Measurements from ENCODE around the gene ZMAT3. TPM values are rescaled to one million over a fixed set of nuclear protein-coding genes. Genes with fewer than 3 reads are reported as not detected.

The ZMAT3 gene
- total and polyA plus RNA-seq, 3 experiments from 2014 or later = 10.7 to 16.3 (median 14.7) TPM

GRCh38 chr3:179098388-179099077, 26.9 kb upstream of the ZMAT3 start:
- ChIA-PET POLR2A (no interaction called here), CTCF (interaction anchor here (0.7 kb wide), 1 partner anchor 83 kb away, joined by 3 read pairs; no protein-coding TSS in a partner anchor)
- H3K4me1 Mint-ChIP-seq = no peaks in the 10 kb centered on the region
- H3K27ac ChIP-seq (ENCODE audit: low read depth, low read length) = no peak overlapping the region
- H3K4me1 ChIP-seq (ENCODE audit: insufficient read depth, low read length) = no peaks in the 10 kb centered on the region
- H3K27me3 Mint-ChIP-seq = peaks cover 0 to 23% of the 10 kb centered on the region in 2 donors
- no peak for DNase-seq
- H3K4me3 Mint-ChIP-seq = no peak overlapping the region
- H3K36me3 ChIP-seq (ENCODE audit: insufficient read depth, low read length) = no peaks in the 10 kb centered on the region
- no peaks in the 10 kb centered on the region for H3K36me3 Mint-ChIP-seq
- no peak overlapping the region for H3K4me3 ChIP-seq (ENCODE audit: low read length)
- no peaks in the 10 kb centered on the region for H3K27me3 ChIP-seq (ENCODE audit: insufficient read depth, low read length, poor library complexity, severe bottlenecking)
- H3K9me3 Mint-ChIP-seq = no peaks in the 10 kb centered on the region
- H3K9me3 ChIP-seq (ENCODE audit: low read length) = no peaks in the 10 kb centered on the region
- no peak overlapping the region for H3K27ac Mint-ChIP-seq

DNA sequence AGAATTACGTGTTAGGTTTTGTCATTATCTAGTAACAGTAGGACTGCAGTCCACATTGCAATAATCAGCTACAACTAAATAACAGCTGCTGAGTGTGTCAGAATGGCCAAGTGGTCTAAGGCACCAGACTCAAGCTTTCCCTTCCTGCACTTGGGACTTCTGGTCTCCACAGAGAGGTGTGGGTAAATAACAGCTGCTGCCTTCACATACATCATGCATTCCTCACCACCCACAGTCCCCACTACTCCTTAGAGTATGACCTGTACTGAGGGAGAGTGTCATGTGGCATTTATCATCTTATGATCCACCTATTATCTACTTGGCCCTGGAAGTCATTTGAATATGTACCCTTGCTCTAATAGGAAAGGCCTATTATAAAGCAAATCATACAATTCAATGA, 22.2 kb upstream of the ZMAT3 start:
- DNase-seq = no peak
- Mint-ChIP-seq H3K27ac (no peak overlapping the region), H3K4me1 (peaks cover 5 to 16% (median 14%) of the 10 kb centered on the region in 3 donors), H3K36me3 (peaks cover 0 to 2% (median 0%) of the 10 kb centered on the region in 3 donors), H3K4me3 (no peak overlapping the region), H3K9me3 (no peaks in the 10 kb centered on the region), H3K27me3 (peaks cover 0 to 15% of the 10 kb centered on the region in 2 donors)
- Histone ChIP-seq H3K4me1 (ENCODE audit: insufficient read depth, low read length) (no peaks in the 10 kb centered on the region), H3K4me3 (ENCODE audit: low read length) (no peak overlapping the region), H3K36me3 (ENCODE audit: insufficient read depth, low read length) (no peaks in the 10 kb centered on the region), H3K27ac (ENCODE audit: low read depth, low read length) (no peak overlapping the region), H3K27me3 (ENCODE audit: insufficient read depth, low read length, poor library complexity, severe bottlenecking) (no peaks in the 10 kb centered on the region), H3K9me3 (ENCODE audit: low read length) (no peaks in the 10 kb centered on the region)
- CTCF ChIA-PET = interaction anchor here (1.7 kb wide), 1 partner anchor 22 kb away, joined by 3 read pairs; the partner anchor contains the start of gene ZMAT3
- POLR2A ChIA-PET = no interaction called here

DNA sequence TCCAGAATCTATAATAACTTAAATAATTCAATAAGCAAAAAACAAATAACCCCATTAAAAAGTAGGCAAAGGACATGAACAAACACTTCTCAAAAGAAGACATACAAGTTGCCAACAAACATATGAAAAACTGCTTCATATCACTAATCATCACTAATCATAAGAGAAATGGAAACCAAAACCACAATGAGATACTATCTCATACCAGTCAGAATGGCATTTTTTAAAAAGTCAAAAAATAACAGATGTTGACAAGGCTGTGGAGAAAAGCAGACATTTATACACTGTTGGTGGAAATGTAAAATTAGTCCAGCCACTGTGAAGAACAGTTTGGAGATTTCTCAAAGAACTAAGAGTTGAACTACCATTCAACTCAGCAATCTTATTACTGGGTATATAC, 19.5 kb upstream of the ZMAT3 start:
- Mint-ChIP-seq H3K36me3 (peaks cover 0 to 2% (median 0%) of the 10 kb centered on the region in 3 donors), H3K27ac (no peak overlapping the region), H3K9me3 (no peaks in the 10 kb centered on the region), H3K27me3 (no peaks in the 10 kb centered on the region), H3K4me3 (no peak overlapping the region), H3K4me1 (peaks cover 5 to 20% (median 14%) of the 10 kb centered on the region in 3 donors)
- no peaks in the 10 kb centered on the region for H3K36me3 ChIP-seq (ENCODE audit: insufficient read depth, low read length)
- H3K27ac ChIP-seq (ENCODE audit: low read depth, low read length) = no peak overlapping the region
- H3K4me1 ChIP-seq (ENCODE audit: insufficient read depth, low read length) = no peaks in the 10 kb centered on the region
- no peak overlapping the region for H3K4me3 ChIP-seq (ENCODE audit: low read length)
- no peak for DNase-seq
- H3K27me3 ChIP-seq (ENCODE audit: insufficient read depth, low read length, poor library complexity, severe bottlenecking) = no peaks in the 10 kb centered on the region
- ChIA-PET POLR2A (no interaction called here), CTCF (no interaction called here)
- no peaks in the 10 kb centered on the region for H3K9me3 ChIP-seq (ENCODE audit: low read length)

DNA sequence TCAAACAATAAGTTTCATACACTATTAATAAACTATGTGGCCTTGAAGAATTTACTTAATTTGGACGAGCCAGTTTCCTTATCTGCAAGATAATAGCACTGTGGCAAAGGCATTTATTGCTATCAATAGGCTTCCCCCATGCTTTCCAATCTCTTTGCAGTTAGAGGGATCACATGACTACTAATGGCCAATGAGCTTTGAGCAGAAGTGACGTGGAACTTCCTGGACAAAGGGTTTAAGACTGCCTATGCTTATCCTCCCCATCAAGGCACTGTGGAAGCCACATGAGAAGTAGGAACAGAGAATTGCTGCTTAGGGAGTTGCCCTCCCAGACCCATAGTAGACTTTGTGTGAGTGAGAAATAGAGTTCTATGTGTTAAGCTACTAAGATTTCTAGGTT, 16.7 kb upstream of the ZMAT3 start:
- ChIA-PET POLR2A (interaction anchor here (0.7 kb wide), 1 partner anchor 59 kb away, joined by 3 read pairs; no protein-coding TSS in a partner anchor), CTCF (no interaction called here)
- Histone ChIP-seq H3K36me3 (ENCODE audit: insufficient read depth, low read length) (no peaks in the 10 kb centered on the region), H3K27ac (ENCODE audit: low read depth, low read length) (no peak overlapping the region), H3K4me3 (ENCODE audit: low read length) (no peak overlapping the region), H3K27me3 (ENCODE audit: insufficient read depth, low read length, poor library complexity, severe bottlenecking) (no peaks in the 10 kb centered on the region), H3K9me3 (ENCODE audit: low read length) (no peaks in the 10 kb centered on the region), H3K4me1 (ENCODE audit: insufficient read depth, low read length) (peaks cover 5% of the 10 kb centered on the region)
- Mint-ChIP-seq H3K27ac (no peak overlapping the region), H3K36me3 (peaks cover 0 to 2% (median 0%) of the 10 kb centered on the region in 3 donors), H3K4me1 (peaks cover 11 to 30% (median 25%) of the 10 kb centered on the region in 3 donors), H3K27me3 (no peaks in the 10 kb centered on the region), H3K9me3 (no peaks in the 10 kb centered on the region), H3K4me3 (no peak overlapping the region)
- DNase-seq = no peak

DNA sequence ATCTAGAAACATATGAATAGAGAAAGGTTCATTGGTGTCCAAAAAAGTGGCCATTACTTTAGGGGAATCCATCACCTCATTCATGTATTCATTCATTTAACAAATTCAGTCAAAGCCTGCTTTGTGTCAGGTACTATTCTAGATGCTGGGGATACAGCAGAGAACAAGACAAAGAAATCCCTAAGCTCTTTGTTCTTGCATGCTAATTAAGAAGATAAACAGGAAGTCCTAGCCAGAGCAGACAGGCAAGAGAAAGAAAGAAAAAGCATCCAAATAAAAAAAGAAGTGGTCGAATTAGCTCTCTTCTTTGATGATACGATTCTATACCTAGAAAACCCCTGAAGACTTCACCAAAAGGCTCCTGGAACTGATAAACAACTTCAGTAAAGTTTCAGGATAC, 12.4 kb upstream of the ZMAT3 start:
- no peaks in the 10 kb centered on the region for H3K36me3 Mint-ChIP-seq
- Histone ChIP-seq H3K4me1 (ENCODE audit: insufficient read depth, low read length) (peaks cover 5% of the 10 kb centered on the region), H3K36me3 (ENCODE audit: insufficient read depth, low read length) (no peaks in the 10 kb centered on the region), H3K27ac (ENCODE audit: low read depth, low read length) (no peak overlapping the region), H3K27me3 (ENCODE audit: insufficient read depth, low read length, poor library complexity, severe bottlenecking) (no peaks in the 10 kb centered on the region), H3K4me3 (ENCODE audit: low read length) (no peak overlapping the region), H3K9me3 (ENCODE audit: low read length) (no peaks in the 10 kb centered on the region)
- peak overlapping the region in 5 of 7 donors; percentile 4 to 69 (median 21) for H3K4me3 Mint-ChIP-seq
- no peak for DNase-seq
- ChIA-PET CTCF (interaction anchor here (1.2 to 2.6 kb wide), 2 partner anchors 12 to 68 kb away, joined by 3 to 7 read pairs; partner anchors contain the start of gene ZMAT3), POLR2A (no interaction called here)
- peaks cover 0 to 6% of the 10 kb centered on the region in 2 donors for H3K27me3 Mint-ChIP-seq
- no peaks in the 10 kb centered on the region for H3K9me3 Mint-ChIP-seq
- H3K4me1 Mint-ChIP-seq = peaks cover 7 to 14% (median 10%) of the 10 kb centered on the region in 3 donors
- H3K27ac Mint-ChIP-seq = peak overlapping the region in 6 of 8 donors; percentile 4 to 69 (median 42)

- ChIA-PET CTCF (interaction anchor here (0.9 to 2.6 kb wide), 3 partner anchors 8 to 67 kb away, joined by 4 to 7 read pairs (median 4); partner anchors contain the start of gene ZMAT3), POLR2A (no interaction called here)
- Mint-ChIP-seq H3K27ac (no peak overlapping the region), H3K36me3 (no peaks in the 10 kb centered on the region), H3K4me3 (no peak overlapping the region), H3K27me3 (peaks cover 0 to 6% of the 10 kb centered on the region in 2 donors), H3K4me1 (peaks cover 7 to 10% (median 10%) of the 10 kb centered on the region in 3 donors), H3K9me3 (no peaks in the 10 kb centered on the region)
- no peak overlapping the region for H3K27ac ChIP-seq (ENCODE audit: low read depth, low read length)
- H3K27me3 ChIP-seq (ENCODE audit: insufficient read depth, low read length, poor library complexity, severe bottlenecking) = no peaks in the 10 kb centered on the region
- no peaks in the 10 kb centered on the region for H3K9me3 ChIP-seq (ENCODE audit: low read length)
- H3K4me1 ChIP-seq (ENCODE audit: insufficient read depth, low read length) = peaks cover 5% of the 10 kb centered on the region
- no peak for DNase-seq
- no peaks in the 10 kb centered on the region for H3K36me3 ChIP-seq (ENCODE audit: insufficient read depth, low read length)
- no peak overlapping the region for H3K4me3 ChIP-seq (ENCODE audit: low read length)
Measured at GRCh38 chr3:179082416-179082815, 10.8 kb upstream of the ZMAT3 start.

GRCh38 chr3:179081885-179082284, 10.3 kb upstream of the ZMAT3 start:
- peaks cover 5% of the 10 kb centered on the region for H3K4me1 ChIP-seq (ENCODE audit: insufficient read depth, low read length)
- no peaks in the 10 kb centered on the region for H3K36me3 ChIP-seq (ENCODE audit: insufficient read depth, low read length)
- no peak overlapping the region for H3K4me3 ChIP-seq (ENCODE audit: low read length)
- Mint-ChIP-seq H3K27me3 (peaks cover 0 to 6% of the 10 kb centered on the region in 2 donors), H3K27ac (no peak overlapping the region), H3K4me1 (peaks cover 7 to 10% (median 10%) of the 10 kb centered on the region in 3 donors), H3K36me3 (no peaks in the 10 kb centered on the region), H3K4me3 (no peak overlapping the region), H3K9me3 (no peaks in the 10 kb centered on the region)
- DNase-seq = no peak
- H3K9me3 ChIP-seq (ENCODE audit: low read length) = no peaks in the 10 kb centered on the region
- POLR2A ChIA-PET = no interaction called here
- CTCF ChIA-PET = interaction anchor here (1.3 to 2.6 kb wide), 3 partner anchors 8 to 66 kb away, joined by 3 to 7 read pairs (median 4); no protein-coding TSS in a partner anchor
- H3K27ac ChIP-seq (ENCODE audit: low read depth, low read length) = no peak overlapping the region
- no peaks in the 10 kb centered on the region for H3K27me3 ChIP-seq (ENCODE audit: insufficient read depth, low read length, poor library complexity, severe bottlenecking)

- CTCF ChIA-PET = no interaction called here
Measured at GRCh38 chr3:179079537-179079936, 7.9 kb upstream of the ZMAT3 start.

More at GRCh38 chr3:179079537-179079936, 7.9 kb upstream of the ZMAT3 start:
- peaks cover 0 to 6% of the 10 kb centered on the region in 2 donors for H3K27me3 Mint-ChIP-seq
- H3K36me3 Mint-ChIP-seq = no peaks in the 10 kb centered on the region
- H3K4me3 Mint-ChIP-seq = no peak overlapping the region
- peaks cover 12 to 19% (median 15%) of the 10 kb centered on the region in 3 donors for H3K4me1 Mint-ChIP-seq
- H3K27ac Mint-ChIP-seq = no peak overlapping the region
- no peaks in the 10 kb centered on the region for H3K9me3 ChIP-seq (ENCODE audit: low read length)
- no peak for DNase-seq
- no peaks in the 10 kb centered on the region for H3K36me3 ChIP-seq (ENCODE audit: insufficient read depth, low read length)
- POLR2A ChIA-PET = no interaction called here
- no peaks in the 10 kb centered on the region for H3K27me3 ChIP-seq (ENCODE audit: insufficient read depth, low read length, poor library complexity, severe bottlenecking)
- no peak overlapping the region for H3K27ac ChIP-seq (ENCODE audit: low read depth, low read length)
- peaks cover 11% of the 10 kb centered on the region for H3K4me1 ChIP-seq (ENCODE audit: insufficient read depth, low read length)
- no peak overlapping the region for H3K4me3 ChIP-seq (ENCODE audit: low read length)
- no peaks in the 10 kb centered on the region for H3K9me3 Mint-ChIP-seq
